BE2C (cell line): ENCODE results near the gene PCAT6.

Experiments used
- DNase-seq: peaks from one replicate; pipeline ENCODE4 v3.0.0-alpha.2; 2020
- H3K27me3 ChIP-seq: fragments of 250-450 bp; sonication (Bioruptor Pico); 2 replicates; pipeline ENCODE4 v1.5.1; 2020; ENCODE audit warnings: mild to moderate bottlenecking
- H3K36me3 ChIP-seq: fragments of 250-450 bp; sonication (Bioruptor Pico); 2 replicates; pipeline ENCODE4 v1.5.1; 2020; ENCODE audit warnings: mild to moderate bottlenecking
- H3K4me1 ChIP-seq: fragments of 250-450 bp; sonication (Bioruptor Pico); 2 replicates; pipeline ENCODE4 v1.5.1; 2020
- H3K4me3 ChIP-seq: 2 replicates; pipeline ENCODE4 v1.5.1; 2011; ENCODE audit warnings: low read depth, low read length
- H3K9me3 ChIP-seq: fragments of 250-450 bp; sonication (Bioruptor Pico); 2 replicates; pipeline ENCODE4 v1.5.1; 2020
- TF ChIP-seq, protein P1 (sequence below): IDR thresholded peaks from 2 replicates; pipeline ENCODE4 v1.5.1; 2012; ENCODE audit warnings: mild to moderate bottlenecking, low read depth, low read length

The PCAT6 gene

GRCh38 chr1:202805886-202806844 is 4.6 kb upstream of the PCAT6 start:
- Histone ChIP-seq H3K4me1 (no peaks in the 10 kb centered on the region; the same call in 1 of the 2 replicates), H3K9me3 (no peaks in the 10 kb centered on the region), H3K27me3 (peaks cover 1% of the 10 kb centered on the region), H3K36me3 (no peaks in the 10 kb centered on the region), H3K4me3 (peak overlapping the region; percentile 78)
- TF ChIP-seq, protein P1, sequence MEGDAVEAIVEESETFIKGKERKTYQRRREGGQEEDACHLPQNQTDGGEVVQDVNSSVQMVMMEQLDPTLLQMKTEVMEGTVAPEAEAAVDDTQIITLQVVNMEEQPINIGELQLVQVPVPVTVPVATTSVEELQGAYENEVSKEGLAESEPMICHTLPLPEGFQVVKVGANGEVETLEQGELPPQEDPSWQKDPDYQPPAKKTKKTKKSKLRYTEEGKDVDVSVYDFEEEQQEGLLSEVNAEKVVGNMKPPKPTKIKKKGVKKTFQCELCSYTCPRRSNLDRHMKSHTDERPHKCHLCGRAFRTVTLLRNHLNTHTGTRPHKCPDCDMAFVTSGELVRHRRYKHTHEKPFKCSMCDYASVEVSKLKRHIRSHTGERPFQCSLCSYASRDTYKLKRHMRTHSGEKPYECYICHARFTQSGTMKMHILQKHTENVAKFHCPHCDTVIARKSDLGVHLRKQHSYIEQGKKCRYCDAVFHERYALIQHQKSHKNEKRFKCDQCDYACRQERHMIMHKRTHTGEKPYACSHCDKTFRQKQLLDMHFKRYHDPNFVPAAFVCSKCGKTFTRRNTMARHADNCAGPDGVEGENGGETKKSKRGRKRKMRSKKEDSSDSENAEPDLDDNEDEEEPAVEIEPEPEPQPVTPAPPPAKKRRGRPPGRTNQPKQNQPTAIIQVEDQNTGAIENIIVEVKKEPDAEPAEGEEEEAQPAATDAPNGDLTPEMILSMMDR: no peak
- DNase-seq: no peak

- no peaks in the 10 kb centered on the region; the same call in 1 of the 2 replicates for H3K4me1 ChIP-seq
- no peaks in the 10 kb centered on the region for H3K9me3 ChIP-seq
- peaks cover 6% of the 10 kb centered on the region for H3K27me3 ChIP-seq
- TF ChIP-seq, protein P1: no peak
- peak; percentile 35 for DNase-seq
- H3K36me3 ChIP-seq: no peaks in the 10 kb centered on the region
- peak overlapping the region; percentile 78 for H3K4me3 ChIP-seq
These were observed 3.8 kb upstream of the PCAT6 start for GRCh38 chr1:202806845-202807450.

DNA sequence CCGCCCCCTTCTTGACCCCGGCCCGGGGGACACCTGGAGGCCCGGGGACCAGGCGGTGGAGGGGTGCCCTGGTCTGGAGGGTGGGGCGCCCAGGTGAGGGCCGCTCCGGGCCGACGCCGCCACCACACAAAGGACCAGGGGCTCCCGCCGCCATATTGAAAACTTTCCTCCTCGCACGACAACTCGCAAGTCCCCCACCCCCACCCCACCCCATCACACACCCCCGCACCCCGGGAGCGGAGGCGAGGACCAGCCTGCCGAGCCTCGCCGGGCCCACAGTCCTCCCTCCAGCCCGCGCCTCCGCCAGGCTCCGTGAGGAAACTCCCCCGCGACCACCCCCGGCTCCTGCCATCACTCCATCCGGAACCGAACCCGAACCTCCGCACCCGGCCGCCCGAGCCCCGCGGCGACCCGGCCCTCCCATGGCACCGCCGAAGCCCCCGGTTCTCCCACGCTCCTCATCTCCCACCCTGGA is 3.3 kb upstream of the PCAT6 start:
- peak overlapping the region; percentile 78 for H3K4me3 ChIP-seq
- H3K9me3 ChIP-seq: no peaks in the 10 kb centered on the region
- peak; percentile 28 for DNase-seq
- peaks cover 6% of the 10 kb centered on the region for H3K27me3 ChIP-seq
- TF ChIP-seq, protein P1: no peak
- no peaks in the 10 kb centered on the region for H3K36me3 ChIP-seq
- H3K4me1 ChIP-seq: no peaks in the 10 kb centered on the region; the same call in 1 of the 2 replicates

- Histone ChIP-seq H3K4me1 (no peaks in the 10 kb centered on the region; the same call in 1 of the 2 replicates), H3K4me3 (peak within 1 kb of the TSS; percentile 78), H3K36me3 (no peaks in the 10 kb centered on the region), H3K27me3 (peaks cover 6% of the 10 kb centered on the region), H3K9me3 (no peaks in the 10 kb centered on the region)
- DNase-seq: peak; percentile 64
- TF ChIP-seq, protein P1: no peak
These were observed 2.6 kb upstream of the PCAT6 start, which contains the start of gene KDM5B for GRCh38 chr1:202807926-202808757. TSS of gene KDM5B (minus strand) at chr1:202808421. CDS start at chr1:202808305, 116 bp downstream.

DNA sequence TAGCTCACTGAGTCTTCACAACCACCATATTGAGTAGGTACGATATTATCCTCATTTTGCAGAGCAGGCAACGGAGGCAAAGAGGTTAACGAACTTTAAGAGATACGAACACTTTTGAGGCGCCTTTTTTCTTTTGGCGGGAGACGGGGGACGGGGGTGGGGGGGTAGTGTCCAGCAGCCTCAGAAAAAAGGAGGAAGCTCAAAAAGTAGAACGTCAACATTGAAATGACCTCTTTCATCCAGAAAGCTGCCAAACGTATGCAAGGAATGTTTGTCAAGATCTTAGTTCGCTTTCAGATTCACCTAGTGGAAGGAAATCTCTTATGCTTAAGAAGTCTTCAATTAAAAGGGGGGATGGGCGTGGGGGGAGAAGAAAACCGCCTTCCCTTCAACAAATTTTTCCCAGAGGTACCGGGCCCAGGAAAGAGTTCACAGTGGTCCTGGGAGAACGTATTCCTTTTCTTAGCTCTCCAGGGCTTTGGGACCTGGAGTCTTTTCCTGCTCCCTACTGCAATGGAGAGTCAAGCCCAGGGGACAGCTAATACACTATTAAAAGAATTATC is 1.1 kb upstream of the PCAT6 start:
- Histone ChIP-seq H3K4me3 (peak overlapping the region; percentile 80; the same call in 1 of the 2 replicates), H3K4me1 (no peaks in the 10 kb centered on the region; the same call in 1 of the 2 replicates), H3K27me3 (peaks cover 6% of the 10 kb centered on the region), H3K9me3 (no peaks in the 10 kb centered on the region), H3K36me3 (no peaks in the 10 kb centered on the region)
- no peak for DNase-seq
- TF ChIP-seq, protein P1: no peak
